ENCODE measurements around the gene PLXNC1. TPM values are rescaled to one million over a fixed set of nuclear protein-coding genes. Genes with fewer than 3 reads are reported as not detected.

Gene PLXNC1
- total and polyA plus RNA-seq, 9 of the 15 experiments (the other 6 are each of a cell fraction or from before 2014, with no cell fraction given): 0.08 to 0.87 (median 0.28) TPM

- TF ChIP-seq ZNF507 (tag; conservative IDR thresholded peaks at IDR 0.05): no peak
- no peak for TF ChIP-seq ETS2 (tag; IDR thresholded peaks at IDR 0.05; ENCODE audit: borderline replicate concordance, poor library complexity, severe bottlenecking)
- no peak for TF ChIP-seq ZNF584 (CRISPR knock-in tag; IDR thresholded peaks at IDR 0.05; ENCODE audit: low read depth)
Measured at GRCh38 chr12:94192506-94192905, 44.1 kb downstream of the PLXNC1 start (continued).

GRCh38 chr12:94193168-94193567 is 44.8 kb downstream of the PLXNC1 start:
- ChIA-PET POLR2A (interaction anchor here (1.1 kb wide), 1 partner anchor 15 kb away, joined by 4 read pairs; no protein-coding TSS in a partner anchor), CTCF (ENCODE audit: low intra/inter-chr PET ratio) (no interaction called here)
- Histone ChIP-seq H3K27ac (ENCODE audit: extremely low read depth, low read depth, low read length) (no peak overlapping the region), H3K9me3 (replicated peaks; ENCODE audit: control insufficient read depth, insufficient read depth, low read depth, low read length) (no peaks in the 10 kb centered on the region; the same call in 1 of the 2 replicates), H3K4me2 (ENCODE audit: insufficient read depth, low read length) (no peak overlapping the region), H2AFZ (ENCODE audit: low read depth, low read length) (no peak overlapping the region), H3K27me3 (ENCODE audit: control insufficient read depth in 2 of 2, insufficient read depth in 2 of 2, low read length in 2 of 2) (peaks cover 3 to 10% of the 10 kb centered on the region in 2 experiments; a peak in 1 of 5 replicates), H3K79me2 (ENCODE audit: control insufficient read depth, insufficient read depth, low read length) (no peaks in the 10 kb centered on the region), H3K9ac (ENCODE audit: insufficient read depth in 1 of 2, low read depth in 2 of 2, low read length in 2 of 2) (no peak overlapping the region), H3K9me1 (ENCODE audit: control insufficient read depth, insufficient read depth, low read length) (no peaks in the 10 kb centered on the region), H3K4me3 (no peak overlapping the region), H3K4me1 (replicated peaks in 1 of 2; ENCODE audit: control insufficient read depth in 2 of 2, insufficient read depth in 2 of 2, low read length in 2 of 2) (no peaks in the 10 kb centered on the region), H4K20me1 (replicated peaks; ENCODE audit: control insufficient read depth, insufficient read depth, low read length) (no peaks in the 10 kb centered on the region), H3K36me3 (ENCODE audit: control insufficient read depth, insufficient read depth, low read length) (no peaks in the 10 kb centered on the region)
- TF ChIP-seq STAT5A (IDR thresholded peaks at IDR 0.05; ENCODE audit: borderline replicate concordance, low read length) (no peak), CEBPB (tag; IDR thresholded peaks at IDR 0.05) (no peak), TGIF2 (CRISPR knock-in tag; IDR thresholded peaks at IDR 0.05) (no peak), PHB (CRISPR knock-in tag; IDR thresholded peaks at IDR 0.05) (no peak), DMBX1 (CRISPR knock-in tag; IDR thresholded peaks at IDR 0.05; ENCODE audit: borderline replicate concordance) (no peak), HMBOX1 (IDR thresholded peaks at IDR 0.05) (no peak)
- 8% methylated on average over 3 of the region's 3 CpGs for WGBS (ENCODE audit: insufficient coverage, low coverage, missing lambda C conversion rate)
- in situ Hi-C loops (cut with MboI) (no loop called here), intact Hi-C loops (cut with micrococcal nuclease) (no loop called here)
- ATAC-seq: no peak
- FAIRE-seq: no peak
- no TSS peak for BruUV-seq (replicated peaks)
- no peak for DNase-seq (ENCODE audit: extremely low read depth in 1 of 4, low spot score in 3 of 4)

All from K562 (cell line).